SK-N-MC (cell line): Measurements from ENCODE around the gene CDK4.

Experiments
- DNase-seq: peaks from one replicate; pipeline ENCODE4 v3.0.0-alpha.2; 2011; ENCODE audit warnings: low read depth, low spot score
- H3K27ac ChIP-seq: fragments of 200-600 bp; sonication (generic); 2 replicates; pipeline ENCODE4 v1.5.1; 2016; ENCODE audit warnings: mixed run types
- H3K36me3 ChIP-seq: fragments of 200-600 bp; sonication (generic); 2 replicates; pipeline ENCODE4 v1.6.1; 2017; ENCODE audit warnings: antibody characterized with exemption, low read length, mixed read lengths; ENCODE audit not compliant: insufficient read depth
- H3K4me3 ChIP-seq: fragments of 200-600 bp; sonication (generic); 2 replicates; pipeline ENCODE4 v1.5.1; 2016
- H3K9ac ChIP-seq: fragments of 200-600 bp; sonication (generic); 2 replicates; pipeline ENCODE4 v1.8.0; 2017; ENCODE audit warnings: mixed run types, mixed read lengths; ENCODE audit not compliant: insufficient read length
- H3K9me3 ChIP-seq: fragments of 200-600 bp; sonication (generic); 2 replicates; pipeline ENCODE4 v1.6.1; 2017; ENCODE audit warnings: low read depth, mild to moderate bottlenecking, antibody characterized with exemption, low read length, moderate library complexity, mixed read lengths
- EZH2 ChIP-seq: fragments of 200-600 bp; sonication (generic); IDR thresholded peaks from one replicate; pipeline ENCODE4 v1.6.1; 2017; ENCODE audit warnings: antibody characterized with exemption
- FOXP2 ChIP-seq: optimal IDR thresholded peaks from 2 replicates; pipeline ENCODE3; 2011; ENCODE audit warnings: mild to moderate bottlenecking, moderate library complexity; ENCODE audit not compliant: insufficient read depth; ENCODE audit errors: extremely low read length, control extremely low read depth
- POLR2AphosphoS5 ChIP-seq: IDR thresholded peaks from 2 replicates; pipeline ENCODE4 v1.6.1; 2012; ENCODE audit warnings: mild to moderate bottlenecking, low read depth, low read length, borderline replicate concordance

CDK4 gene

GRCh38 chr12:57735198-57735855 lies 16.8 kb downstream of the CDK4 start:
- H3K9ac ChIP-seq, result no peak overlapping the region
- no peak overlapping the region; the same call in 1 of the 2 replicates for H3K4me3 ChIP-seq
- H3K9me3 ChIP-seq, result no peaks in the 10 kb centered on the region
- TF ChIP-seq POLR2AphosphoS5 (no peak), FOXP2 (no peak), EZH2 (no peak)
- no peaks in the 10 kb centered on the region for H3K36me3 ChIP-seq
- no peak for DNase-seq
- no peak overlapping the region for H3K27ac ChIP-seq

GRCh38 chr12:57734591-57734990 lies 17.5 kb downstream of the CDK4 start:
- Histone ChIP-seq H3K9me3 (no peaks in the 10 kb centered on the region), H3K36me3 (no peaks in the 10 kb centered on the region), H3K27ac (no peak overlapping the region), H3K4me3 (no peak overlapping the region), H3K9ac (no peak overlapping the region)
- TF ChIP-seq EZH2, result no peak
- no peak for TF ChIP-seq FOXP2
- no peak for DNase-seq

GRCh38 chr12:57733928-57734327 lies 18.2 kb downstream of the CDK4 start:
- H3K9ac ChIP-seq, result no peak overlapping the region
- no peak for DNase-seq
- no peak overlapping the region for H3K27ac ChIP-seq
- TF ChIP-seq FOXP2, result no peak
- no peak for TF ChIP-seq POLR2AphosphoS5
- TF ChIP-seq EZH2, result no peak
- no peaks in the 10 kb centered on the region for H3K9me3 ChIP-seq
- H3K36me3 ChIP-seq, result no peaks in the 10 kb centered on the region
- no peak overlapping the region for H3K4me3 ChIP-seq

GRCh38 chr12:57732726-57733593 lies 19.1 kb downstream of the CDK4 start:
- Histone ChIP-seq H3K9me3 (no peaks in the 10 kb centered on the region), H3K4me3 (no peak overlapping the region), H3K27ac (no peak overlapping the region), H3K9ac (no peak overlapping the region), H3K36me3 (no peaks in the 10 kb centered on the region)
- TF ChIP-seq POLR2AphosphoS5 (no peak), EZH2 (no peak), FOXP2 (no peak)
- DNase-seq, result no peak

- no peak for DNase-seq
- no peaks in the 10 kb centered on the region for H3K36me3 ChIP-seq
- H3K9ac ChIP-seq, result no peak overlapping the region
- no peak overlapping the region for H3K27ac ChIP-seq
- TF ChIP-seq EZH2 (no peak), POLR2AphosphoS5 (no peak), FOXP2 (no peak)
- no peak overlapping the region for H3K4me3 ChIP-seq
- no peaks in the 10 kb centered on the region for H3K9me3 ChIP-seq
Observed at GRCh38 chr12:57732270-57732669, 19.8 kb downstream of the CDK4 start.

GRCh38 chr12:57731411-57732080 lies 20.6 kb downstream of the CDK4 start:
- no peak for DNase-seq
- no peak for TF ChIP-seq FOXP2
- no peak for TF ChIP-seq EZH2
- TF ChIP-seq POLR2AphosphoS5, result no peak
- Histone ChIP-seq H3K9ac (no peak overlapping the region), H3K9me3 (no peaks in the 10 kb centered on the region), H3K27ac (no peak overlapping the region), H3K36me3 (no peaks in the 10 kb centered on the region), H3K4me3 (no peak overlapping the region)

- Histone ChIP-seq H3K27ac (no peak overlapping the region), H3K4me3 (no peak overlapping the region), H3K9me3 (no peaks in the 10 kb centered on the region), H3K36me3 (no peaks in the 10 kb centered on the region), H3K9ac (no peak overlapping the region)
- TF ChIP-seq EZH2 (no peak), POLR2AphosphoS5 (no peak), FOXP2 (no peak)
- DNase-seq, result no peak
Observed at GRCh38 chr12:57730336-57731067, 21.6 kb downstream of the CDK4 start.
